ENCODE results near the gene TECPR1.

TECPR1 gene

GRCh38 chr7:98283127-98283886 lies 31.3 kb upstream of the TECPR1 start:
- DNase-seq = no peak

- no peak for DNase-seq
Observed at GRCh38 chr7:98282703-98283102, 30.7 kb upstream of the TECPR1 start.

GRCh38 chr7:98281757-98282606 lies 29.9 kb upstream of the TECPR1 start:
- peak in 2 of 4 experiments; percentile 25 to 39 for DNase-seq

GRCh38 chr7:98280791-98281756 lies 29.0 kb upstream of the TECPR1 start, which contains the start of gene BRI3:
TSS of gene BRI3 (plus strand) at chr7:98281686. CDS start at chr7:98281796, 110 bp downstream.
- DNase-seq = peak; percentile 74 to 98 (median 86)

- no peak for DNase-seq
Observed at GRCh38 chr7:98280296-98280695, 28.3 kb upstream of the TECPR1 start.

- no peak for DNase-seq
Observed at GRCh38 chr7:98278936-98279335, 26.9 kb upstream of the TECPR1 start.

GRCh38 chr7:98278408-98278807 lies 26.4 kb upstream of the TECPR1 start:
- no peak for DNase-seq

- no peak for DNase-seq
Observed at GRCh38 chr7:98276241-98276761, 24.3 kb upstream of the TECPR1 start.

GRCh38 chr7:98267303-98267702 lies 15.3 kb upstream of the TECPR1 start:
- DNase-seq = no peak

GRCh38 chr7:98266840-98267239 lies 14.8 kb upstream of the TECPR1 start:
- DNase-seq = no peak

- DNase-seq = no peak
Observed at GRCh38 chr7:98265841-98266271, 13.8 kb upstream of the TECPR1 start.

- no peak for DNase-seq
Observed at GRCh38 chr7:98257701-98258100, 5.7 kb upstream of the TECPR1 start.

GRCh38 chr7:98256431-98256830 lies 4.4 kb upstream of the TECPR1 start:
- no peak for DNase-seq

- no peak for DNase-seq
Observed at GRCh38 chr7:98254951-98255610, 3.0 kb upstream of the TECPR1 start.

- DNase-seq = no peak
Observed at GRCh38 chr7:98254516-98254915, 2.5 kb upstream of the TECPR1 start.

GRCh38 chr7:98252425-98253054 lies 508 bp upstream of the TECPR1 start:
- DNase-seq = no peak

- peak in 2 of 4 experiments; percentile 44 to 49 for DNase-seq
Observed at GRCh38 chr7:98251231-98251600, 816 bp downstream of the TECPR1 start.

- peak in 2 of 4 experiments; percentile 6 to 32 for DNase-seq
Observed at GRCh38 chr7:98250789-98251188, 1.2 kb downstream of the TECPR1 start.

- no peak for DNase-seq
Observed at GRCh38 chr7:98249106-98249505, 2.9 kb downstream of the TECPR1 start.

- no peak for DNase-seq
Observed at GRCh38 chr7:98248156-98248555, 3.9 kb downstream of the TECPR1 start.

GRCh38 chr7:98244871-98245270 lies 7.2 kb downstream of the TECPR1 start:
- no peak for DNase-seq

Measured in activated naive CD4-positive, alpha-beta T cell (primary cell).